Stimulated activated naive CD4-positive, alpha-beta T cell (primary cell): ENCODE data around the gene EYA4.

Experiments
- DNase-seq, 6 experiments: peaks; one replicate each; lab custom pipeline; 2025; lab: John Stamatoyannopoulos, UW

Gene EYA4

GRCh38 chr6:133241086-133241900 is at the start of gene EYA4:
Gene EYA4 (plus strand): TSS chr6:133241357. CDS start chr6:133274781, 33,424 bp downstream.
- DNase-seq = no peak

- no peak for DNase-seq
These were observed 47.8 kb upstream of the EYA4 start for GRCh38 chr6:133193396-133193795.

GRCh38 chr6:133198725-133199124 is 42.4 kb upstream of the EYA4 start:
- no peak for DNase-seq

GRCh38 chr6:133201231-133201630 is 39.9 kb upstream of the EYA4 start:
- no peak for DNase-seq

- no peak for DNase-seq
These were observed 38.4 kb upstream of the EYA4 start for GRCh38 chr6:133202610-133203343.

- DNase-seq = no peak
These were observed 37.8 kb upstream of the EYA4 start for GRCh38 chr6:133203344-133203697.

GRCh38 chr6:133205304-133205703 is 35.9 kb upstream of the EYA4 start:
- no peak for DNase-seq

- no peak for DNase-seq
These were observed 34.2 kb upstream of the EYA4 start for GRCh38 chr6:133206942-133207341.

GRCh38 chr6:133207754-133208153 is 33.4 kb upstream of the EYA4 start:
- DNase-seq = no peak

GRCh38 chr6:133208183-133208755 is 32.9 kb upstream of the EYA4 start:
- DNase-seq = no peak

- DNase-seq = no peak
These were observed 26.9 kb upstream of the EYA4 start for GRCh38 chr6:133214267-133214666.

GRCh38 chr6:133218852-133219251 is 22.3 kb upstream of the EYA4 start:
- DNase-seq = no peak

- DNase-seq = no peak
These were observed 17.6 kb upstream of the EYA4 start for GRCh38 chr6:133223452-133224029.

- no peak for DNase-seq
These were observed 15.6 kb upstream of the EYA4 start for GRCh38 chr6:133225560-133225959.

GRCh38 chr6:133227344-133227743 is 13.8 kb upstream of the EYA4 start:
- DNase-seq = no peak

- DNase-seq = no peak
These were observed 11.1 kb upstream of the EYA4 start for GRCh38 chr6:133230052-133230451.

GRCh38 chr6:133235221-133235620 is 5.9 kb upstream of the EYA4 start:
- no peak for DNase-seq

- no peak for DNase-seq
These were observed 4.2 kb upstream of the EYA4 start for GRCh38 chr6:133236932-133237331.

- no peak for DNase-seq
These were observed 559 bp upstream of the EYA4 start for GRCh38 chr6:133240511-133241085.

- DNase-seq = no peak
These were observed 912 bp downstream of the EYA4 start for GRCh38 chr6:133241901-133242636.
